Measurements from ENCODE around the gene EML4. TPM values are rescaled to one million over a fixed set of nuclear protein-coding genes. Genes with fewer than 3 reads are reported as not detected.

The EML4 gene
- total RNA-seq, 1 experiment from 2014 or later: 128 TPM

DNA sequence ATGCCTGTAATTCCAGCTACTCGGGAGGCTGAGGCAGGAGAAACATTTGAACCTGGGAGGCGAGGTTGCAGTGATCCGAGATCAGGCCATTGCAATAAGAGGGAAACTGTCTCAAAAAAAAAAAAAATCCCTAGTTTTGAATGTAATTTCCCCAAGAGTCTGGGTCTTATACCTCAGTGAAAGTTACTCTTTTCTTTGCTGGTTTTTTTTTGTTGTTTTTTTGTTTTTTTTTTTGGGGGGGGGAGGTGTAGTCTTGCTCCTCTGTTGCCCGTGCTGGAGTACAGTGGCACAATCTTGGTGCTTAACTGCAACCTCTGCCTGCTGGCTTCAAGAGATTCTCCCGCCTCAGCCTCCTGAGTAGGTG is 22.8 kb downstream of the EML4 start:
- Histone ChIP-seq H3K27me3 (no peaks in the 10 kb centered on the region), H3K27ac (no peak overlapping the region), H3K9me3 (replicated peaks) (no peaks in the 10 kb centered on the region), H3K4me3 (no peak overlapping the region), H3K4me1 (peaks cover 13% of the 10 kb centered on the region), H3K36me3 (0 out of 2 replicates have a peak, but pooled peaks cover 5% of the 10 kb centered on the region)
- no peak for DNase-seq

DNA sequence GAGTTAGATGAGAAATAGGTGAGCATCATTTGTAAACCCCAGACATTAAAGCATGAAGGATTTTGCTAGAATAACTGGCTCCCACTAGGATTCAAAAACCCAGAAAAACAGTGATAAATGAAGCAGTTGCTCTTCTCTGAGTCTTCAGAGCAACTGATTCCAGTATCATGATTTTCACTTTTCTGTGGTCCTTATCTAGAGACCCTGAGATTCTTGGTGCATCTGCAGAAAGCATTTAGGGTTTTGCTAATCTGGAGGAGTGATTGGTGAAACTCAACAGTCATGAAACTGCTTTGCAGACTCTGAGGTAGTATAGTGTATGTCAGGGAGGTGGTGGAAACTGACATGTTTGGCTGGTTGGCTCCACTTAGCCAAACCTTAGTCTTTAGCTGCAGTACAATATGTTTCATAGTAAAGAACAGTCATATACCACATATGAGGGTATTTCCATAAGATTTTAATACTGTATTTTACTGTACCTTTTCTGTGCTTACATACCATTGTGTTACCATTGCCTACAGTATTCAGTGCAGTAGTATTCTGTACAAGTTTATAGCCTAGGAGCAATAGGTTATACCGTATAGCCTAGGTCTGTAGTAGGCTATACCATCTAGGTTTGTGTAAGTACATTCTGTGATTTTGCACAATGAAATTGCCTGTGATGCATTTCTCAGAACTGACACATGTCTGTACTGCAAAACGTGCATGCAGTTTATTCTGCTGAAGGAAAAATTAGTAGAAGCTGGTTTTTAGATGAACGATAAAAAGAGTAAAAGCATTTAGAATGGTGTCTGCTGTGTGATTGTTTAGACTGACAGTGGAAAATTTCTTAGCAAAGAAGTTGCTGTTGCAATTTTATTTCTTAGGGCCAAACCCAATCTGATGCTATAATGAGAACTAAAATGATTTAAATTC is 23.8 kb downstream of the EML4 start:
- Histone ChIP-seq H3K27ac (no peak overlapping the region), H3K27me3 (no peaks in the 10 kb centered on the region), H3K4me3 (no peak overlapping the region), H3K36me3 (0 out of 2 replicates have a peak, but pooled peaks cover 4% of the 10 kb centered on the region), H3K9me3 (replicated peaks) (no peaks in the 10 kb centered on the region), H3K4me1 (peaks cover 16% of the 10 kb centered on the region)
- DNase-seq: no peak

DNA sequence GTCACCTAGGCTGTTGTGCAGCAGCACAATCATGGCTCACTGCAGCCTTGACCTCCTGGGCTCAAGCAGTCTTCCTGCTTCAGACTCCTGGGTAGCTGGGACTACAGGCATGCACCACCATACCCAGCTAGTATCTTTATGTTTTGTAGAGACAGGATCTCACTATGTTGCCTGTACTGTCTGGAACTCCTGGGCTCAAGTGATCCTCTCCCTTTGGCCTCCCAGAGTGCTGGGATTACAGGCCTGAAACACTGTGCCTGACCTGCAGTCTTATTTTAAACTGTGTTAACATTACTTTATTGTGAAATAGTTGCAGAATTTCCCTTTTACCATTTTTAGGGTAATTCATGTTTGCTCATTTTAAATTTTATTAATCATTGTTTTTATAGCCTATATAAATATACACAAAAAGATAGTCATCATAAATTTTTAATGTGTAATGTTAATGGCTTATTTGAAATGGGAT is 24.6 kb downstream of the EML4 start:
- no peak overlapping the region for H3K4me3 ChIP-seq
- peak in 1 of 2 experiments; percentile 47 for DNase-seq
- peaks cover 16% of the 10 kb centered on the region for H3K4me1 ChIP-seq
- H3K27ac ChIP-seq: no peak overlapping the region
- H3K36me3 ChIP-seq: 0 out of 2 replicates have a peak, but pooled peaks cover 3% of the 10 kb centered on the region
- H3K9me3 ChIP-seq (replicated peaks): no peaks in the 10 kb centered on the region
- no peaks in the 10 kb centered on the region for H3K27me3 ChIP-seq

DNA sequence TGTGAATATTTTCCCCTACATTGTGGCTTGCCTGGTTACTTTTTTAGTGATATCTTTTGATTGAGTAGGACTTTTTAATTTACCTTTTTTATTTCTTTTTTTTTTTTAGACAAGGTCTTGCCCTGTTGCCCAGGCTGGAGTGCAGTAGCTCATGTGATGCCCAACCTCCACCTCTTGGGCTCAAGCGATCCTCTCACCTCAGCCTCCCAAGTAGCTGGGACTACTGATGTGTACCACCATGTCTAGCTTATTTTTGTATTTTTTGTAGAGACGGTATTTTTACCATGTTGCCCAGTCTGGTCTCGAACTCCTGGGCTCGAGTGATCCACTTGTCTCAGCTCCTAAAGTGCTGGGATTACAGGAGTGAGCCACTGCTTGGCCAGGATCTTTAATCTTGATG is 25.3 kb downstream of the EML4 start:
- no peak for DNase-seq
- no peak overlapping the region for H3K27ac ChIP-seq
- H3K27me3 ChIP-seq: no peaks in the 10 kb centered on the region
- H3K9me3 ChIP-seq (replicated peaks): no peaks in the 10 kb centered on the region
- no peak overlapping the region for H3K4me3 ChIP-seq
- 0 out of 2 replicates have a peak, but pooled peaks cover 3% of the 10 kb centered on the region for H3K36me3 ChIP-seq
- H3K4me1 ChIP-seq: peaks cover 16% of the 10 kb centered on the region

DNA sequence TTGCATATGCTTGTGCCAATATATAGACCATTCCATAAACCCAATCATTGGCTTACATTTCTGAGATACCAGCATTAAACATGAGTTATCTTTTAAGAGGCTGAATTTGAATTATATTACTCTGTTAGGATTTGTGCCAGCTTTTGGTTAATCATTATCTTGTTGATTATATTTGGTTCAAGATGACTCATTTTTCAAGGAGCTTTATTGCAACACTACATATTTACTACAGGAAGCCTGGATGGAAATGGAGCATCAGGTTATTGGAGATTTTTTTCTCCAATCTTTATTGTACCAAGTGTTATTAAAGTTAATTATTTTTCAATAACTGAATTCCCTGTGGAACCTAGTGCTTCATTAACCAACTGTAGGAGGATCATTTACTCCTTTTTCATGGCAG is 26.4 kb downstream of the EML4 start:
- Histone ChIP-seq H3K4me1 (peaks cover 16% of the 10 kb centered on the region), H3K9me3 (replicated peaks) (no peaks in the 10 kb centered on the region), H3K4me3 (no peak overlapping the region), H3K36me3 (0 out of 2 replicates have a peak, but pooled peaks cover 3% of the 10 kb centered on the region), H3K27ac (no peak overlapping the region), H3K27me3 (no peaks in the 10 kb centered on the region)
- no peak for DNase-seq

DNA sequence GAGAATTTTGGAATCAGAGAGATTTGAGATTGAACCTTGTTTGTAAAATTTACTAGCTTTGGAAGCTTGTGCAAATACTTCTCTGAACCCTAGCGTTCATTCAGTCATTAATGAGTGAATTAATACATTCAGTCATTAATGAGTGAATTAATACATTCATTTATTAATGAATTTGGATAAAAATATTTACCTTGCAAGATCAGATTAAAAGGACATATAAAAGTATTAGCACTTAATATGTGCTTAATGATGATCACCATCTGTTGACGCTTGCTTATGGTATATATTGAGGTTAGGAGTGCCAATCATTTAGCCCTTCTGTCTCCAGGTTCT is 26.9 kb downstream of the EML4 start:
- peaks cover 16% of the 10 kb centered on the region for H3K4me1 ChIP-seq
- no peak for DNase-seq
- H3K9me3 ChIP-seq (replicated peaks): no peaks in the 10 kb centered on the region
- 0 out of 2 replicates have a peak, but pooled peaks cover 3% of the 10 kb centered on the region for H3K36me3 ChIP-seq
- peak overlapping the region; percentile 41 for H3K4me3 ChIP-seq
- peak overlapping the region; percentile 76 for H3K27ac ChIP-seq
- H3K27me3 ChIP-seq: no peaks in the 10 kb centered on the region

DNA sequence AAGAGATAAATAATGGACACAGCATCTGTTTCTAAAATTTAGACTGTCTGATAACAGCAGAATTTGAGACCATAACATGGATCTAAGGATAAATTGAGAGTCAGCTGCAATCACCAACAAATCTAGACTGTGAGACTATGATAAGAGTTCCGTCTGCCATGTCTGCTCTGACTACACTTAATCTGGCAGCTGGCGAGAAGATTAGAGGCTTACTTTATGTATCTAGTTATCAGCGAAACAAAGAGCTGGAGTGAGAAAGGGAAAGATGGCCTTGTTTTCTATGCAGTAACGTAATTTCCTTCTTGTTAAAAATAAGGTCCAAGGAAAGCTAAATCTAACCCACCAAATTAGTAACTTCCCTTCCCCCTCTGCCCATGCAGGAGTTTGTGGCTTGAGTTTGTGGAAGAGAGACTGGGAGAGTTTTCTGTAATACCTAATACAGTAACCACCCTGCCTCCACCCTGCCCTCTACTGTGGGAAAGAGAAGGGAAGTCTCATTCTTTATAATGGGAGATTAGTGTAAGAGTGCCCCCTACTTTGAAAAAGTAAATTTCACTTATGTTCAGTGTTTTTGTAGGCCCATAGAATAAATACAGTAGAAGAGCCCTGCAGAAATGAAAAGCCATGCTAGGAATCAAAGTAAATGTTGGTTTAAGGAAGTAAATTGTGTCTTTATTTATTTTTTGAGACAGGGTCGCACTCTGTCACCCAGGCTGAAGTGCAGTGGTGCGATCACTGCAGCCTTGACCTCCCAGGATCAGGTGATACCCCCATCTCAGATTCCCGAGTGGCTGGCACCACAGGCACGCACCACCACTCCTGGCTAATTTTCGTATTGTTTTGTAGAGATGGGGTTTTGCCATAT is 27.5 kb downstream of the EML4 start:
- Histone ChIP-seq H3K9me3 (replicated peaks) (no peaks in the 10 kb centered on the region), H3K36me3 (0 out of 2 replicates have a peak, but pooled peaks cover 3% of the 10 kb centered on the region), H3K27me3 (no peaks in the 10 kb centered on the region), H3K4me1 (peaks cover 16% of the 10 kb centered on the region), H3K4me3 (peak overlapping the region; percentile 41), H3K27ac (peak overlapping the region; percentile 76)
- peak; percentile 85 to 92 for DNase-seq

DNA sequence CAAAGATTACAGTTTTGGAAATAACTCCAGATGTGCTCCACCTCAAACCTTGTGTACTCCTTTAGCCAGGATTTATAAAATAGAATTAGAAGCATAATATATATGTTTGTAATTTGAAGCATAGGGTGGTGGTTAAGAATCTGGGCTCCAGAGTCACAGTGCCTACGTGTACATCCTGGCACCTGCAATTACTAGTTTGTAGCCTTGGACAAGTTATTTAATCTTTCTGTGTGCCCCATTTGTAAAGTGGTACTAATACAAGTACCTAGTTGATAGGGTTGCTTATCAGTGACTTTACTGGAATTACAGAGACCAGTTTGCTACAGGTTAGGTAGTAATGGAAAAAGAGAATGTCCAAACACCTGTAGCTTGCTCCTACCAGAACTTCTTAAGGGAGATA is 28.6 kb downstream of the EML4 start:
- no peak overlapping the region for H3K27ac ChIP-seq

DNA sequence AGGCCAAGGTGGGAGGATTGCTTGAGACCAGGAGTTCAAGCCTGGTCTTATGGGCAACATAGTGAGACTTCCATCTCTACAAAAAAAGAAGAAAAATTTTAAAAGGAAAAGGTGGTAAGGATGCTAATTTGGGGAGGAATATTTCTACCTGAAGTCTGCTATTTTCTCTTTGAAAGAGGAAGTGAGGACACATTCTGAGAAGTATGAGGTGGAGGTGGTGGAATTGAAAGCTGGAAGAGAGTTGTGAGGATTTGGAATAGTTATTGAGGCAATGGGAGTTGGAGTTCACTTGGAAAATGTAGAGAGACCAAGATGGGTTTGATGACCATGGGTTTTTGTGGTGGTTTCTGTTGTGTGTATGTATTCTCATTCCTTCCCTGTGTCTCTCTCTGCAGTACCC is 29.3 kb downstream of the EML4 start:
- Histone ChIP-seq H3K9me3 (replicated peaks) (no peaks in the 10 kb centered on the region), H3K27me3 (no peaks in the 10 kb centered on the region), H3K27ac (no peak overlapping the region), H3K4me3 (no peak overlapping the region), H3K4me1 (peaks cover 16% of the 10 kb centered on the region), H3K36me3 (0 out of 2 replicates have a peak, but pooled peaks cover 3% of the 10 kb centered on the region)
- no peak for DNase-seq

More for the DNA sequence above, 28.6 kb downstream of the EML4 start:
- DNase-seq: no peak
- Histone ChIP-seq H3K9me3 (replicated peaks) (no peaks in the 10 kb centered on the region), H3K27me3 (no peaks in the 10 kb centered on the region), H3K4me1 (peaks cover 16% of the 10 kb centered on the region), H3K4me3 (no peak overlapping the region), H3K36me3 (0 out of 2 replicates have a peak, but pooled peaks cover 3% of the 10 kb centered on the region)

DNA sequence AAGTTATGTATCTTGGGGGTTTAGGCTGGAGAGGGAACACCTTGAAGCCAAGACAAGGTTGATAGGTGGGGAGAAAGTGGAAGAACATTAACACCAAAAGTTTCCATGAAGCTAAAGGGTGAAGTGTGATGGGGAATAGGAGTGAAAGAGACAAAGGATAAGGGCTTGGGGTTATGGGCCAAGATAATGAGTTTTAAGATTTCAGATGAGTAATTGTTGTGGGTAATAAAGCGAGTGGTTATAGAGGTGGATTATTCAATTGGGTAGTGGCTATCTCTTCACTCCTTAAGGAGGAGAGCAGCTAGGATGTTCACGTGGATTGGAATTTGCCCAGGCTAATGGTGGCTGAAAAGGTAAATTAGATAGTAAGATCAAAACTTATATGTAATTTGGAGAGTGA is 29.8 kb downstream of the EML4 start:
- no peak overlapping the region for H3K27ac ChIP-seq
- H3K9me3 ChIP-seq (replicated peaks): no peaks in the 10 kb centered on the region
- H3K27me3 ChIP-seq: no peaks in the 10 kb centered on the region
- H3K36me3 ChIP-seq: 0 out of 2 replicates have a peak, but pooled peaks cover 3% of the 10 kb centered on the region
- DNase-seq: no peak
- H3K4me1 ChIP-seq: peaks cover 16% of the 10 kb centered on the region
- no peak overlapping the region for H3K4me3 ChIP-seq

DNA sequence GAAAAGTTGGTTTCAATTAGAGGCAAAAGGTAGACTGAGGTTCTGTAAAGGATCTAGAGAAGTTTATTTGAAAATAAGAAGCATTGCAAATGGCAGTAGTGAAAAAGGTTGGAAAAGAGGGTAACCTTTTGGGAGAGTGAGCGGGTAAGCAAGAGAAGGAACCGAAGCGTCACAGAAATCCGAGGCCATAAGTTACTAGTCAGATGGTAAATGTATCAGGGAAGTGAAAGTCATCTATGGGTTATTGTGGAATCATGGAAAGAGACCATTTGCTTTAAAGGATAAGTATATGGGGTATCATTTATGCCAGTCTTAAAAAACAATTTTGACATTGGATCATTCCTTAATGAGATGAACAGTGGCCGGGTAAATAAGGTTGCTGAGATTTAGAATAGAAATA is 30.5 kb downstream of the EML4 start:
- Histone ChIP-seq H3K4me1 (peaks cover 16% of the 10 kb centered on the region), H3K36me3 (0 out of 2 replicates have a peak, but pooled peaks cover 3% of the 10 kb centered on the region), H3K9me3 (replicated peaks) (no peaks in the 10 kb centered on the region), H3K4me3 (no peak overlapping the region), H3K27me3 (no peaks in the 10 kb centered on the region), H3K27ac (no peak overlapping the region)
- no peak for DNase-seq

DNA sequence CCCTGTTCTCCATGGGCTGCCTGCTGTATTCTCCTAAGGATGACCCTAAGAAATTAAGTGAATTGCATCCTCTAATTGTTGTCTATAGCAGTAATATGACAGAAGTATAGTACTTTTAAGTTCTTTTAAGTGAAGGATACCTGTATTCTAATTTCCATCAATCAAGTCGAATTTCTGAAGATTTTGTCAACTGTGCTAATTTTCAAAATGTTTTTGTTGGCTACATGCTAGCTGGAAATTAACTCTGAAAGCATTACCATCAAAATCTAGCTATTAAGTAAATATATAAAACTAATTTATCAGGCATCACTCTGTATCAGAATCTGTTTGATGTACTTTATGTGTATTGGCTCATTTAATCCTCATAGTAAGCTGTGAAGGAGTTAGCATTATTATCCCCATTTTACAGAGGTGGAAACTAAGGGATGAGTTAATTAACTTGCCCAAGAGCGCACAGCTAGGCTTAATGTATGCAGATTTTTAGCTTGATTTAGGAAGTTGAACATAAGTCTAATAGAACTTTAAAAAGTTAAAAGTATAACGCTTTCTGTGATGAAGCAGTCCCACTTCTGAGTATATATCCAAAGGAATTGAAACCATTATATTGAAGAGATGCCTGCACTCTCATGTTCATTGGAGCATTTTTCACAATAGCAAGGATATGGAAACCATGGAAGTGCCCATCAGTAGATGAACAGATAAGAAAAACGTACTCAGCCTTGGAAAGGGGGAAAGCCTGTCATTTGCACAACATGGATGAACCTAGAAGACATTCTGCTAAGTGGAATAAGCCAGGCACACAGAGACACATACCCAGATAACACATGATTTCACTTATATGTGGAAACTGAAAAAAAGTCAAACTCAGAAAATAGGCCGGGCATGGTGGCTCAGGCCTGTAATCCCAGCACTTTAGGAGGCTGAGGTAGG is 32.0 kb downstream of the EML4 start:
- Histone ChIP-seq H3K4me3 (no peak overlapping the region), H3K36me3 (no peaks in the 10 kb centered on the region), H3K4me1 (peaks cover 4% of the 10 kb centered on the region), H3K27me3 (no peaks in the 10 kb centered on the region), H3K9me3 (replicated peaks) (no peaks in the 10 kb centered on the region), H3K27ac (no peak overlapping the region)
- no peak for DNase-seq

DNA sequence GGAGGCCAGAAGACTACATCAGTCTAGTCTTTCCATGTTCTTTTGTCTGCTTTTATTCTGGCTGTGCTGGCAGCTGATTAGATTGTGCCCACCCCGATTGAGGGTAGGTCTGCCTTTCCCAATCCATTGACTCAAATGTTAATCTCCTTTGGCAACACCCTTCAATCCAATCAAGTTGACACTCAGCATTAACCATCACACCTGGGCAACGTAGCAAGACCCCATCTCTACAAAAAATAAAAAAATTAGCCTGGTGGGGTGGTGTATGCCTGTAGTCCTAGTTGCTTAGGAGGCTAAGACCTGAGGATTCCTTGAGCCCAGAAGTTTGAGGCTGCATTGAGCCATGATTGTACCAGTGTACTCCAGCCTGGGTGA is 33.5 kb downstream of the EML4 start:
- no peak for DNase-seq
- Histone ChIP-seq H3K4me3 (no peak overlapping the region), H3K27ac (no peak overlapping the region), H3K9me3 (replicated peaks) (no peaks in the 10 kb centered on the region), H3K36me3 (no peaks in the 10 kb centered on the region), H3K4me1 (no peaks in the 10 kb centered on the region), H3K27me3 (no peaks in the 10 kb centered on the region)

DNA sequence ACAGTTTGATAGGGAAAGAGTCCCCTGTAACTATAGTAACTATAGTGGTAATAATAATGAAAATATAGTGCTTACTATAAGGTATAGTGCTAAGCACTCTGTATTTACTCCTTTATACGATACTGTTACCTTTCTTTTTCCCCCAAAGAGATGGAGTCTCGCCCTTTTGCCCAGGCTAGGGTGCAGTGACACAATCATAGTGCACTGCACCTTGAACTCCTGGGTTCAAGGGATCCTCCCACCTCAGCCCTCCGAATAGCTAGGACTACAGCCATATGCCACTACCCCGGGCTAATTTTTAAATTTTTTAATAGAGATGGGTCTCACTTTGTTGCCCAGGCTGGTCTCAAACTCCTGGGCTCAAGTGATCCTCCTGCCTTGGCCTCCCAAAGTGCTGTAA is 34.6 kb downstream of the EML4 start:
- no peaks in the 10 kb centered on the region for H3K4me1 ChIP-seq
- H3K36me3 ChIP-seq: no peaks in the 10 kb centered on the region
- H3K27me3 ChIP-seq: no peaks in the 10 kb centered on the region
- no peak for DNase-seq
- H3K27ac ChIP-seq: no peak overlapping the region
- no peak overlapping the region for H3K4me3 ChIP-seq
- H3K9me3 ChIP-seq (replicated peaks): no peaks in the 10 kb centered on the region

Measured in SJCRH30 (cell line).